Muscle layer of colon (tissue), 2 donors: ENCODE measurements around the gene TRH.

Source experiments
- H3K27ac ChIP-seq: one replicate; pipeline ENCODE4 v1.7.0; 2013; ENCODE audit warnings: low read depth, mild to moderate bottlenecking, low read length, moderate library complexity
- H3K27me3 ChIP-seq, 2 donors: one replicate each; pipeline ENCODE4 v1.7.0; 2013; ENCODE audit warnings: low read length in 2 of 2, mild to moderate bottlenecking in 2 of 2; ENCODE audit not compliant: insufficient read depth in 2 of 2, control insufficient read depth in 1 of 2
- H3K36me3 ChIP-seq: one replicate; pipeline ENCODE4 v1.7.0; 2013; ENCODE audit warnings: mild to moderate bottlenecking, low read length; ENCODE audit not compliant: insufficient read depth
- H3K4me1 ChIP-seq: one replicate; pipeline ENCODE4 v1.7.0; 2013; ENCODE audit warnings: mild to moderate bottlenecking, low read length; ENCODE audit not compliant: insufficient read depth
- H3K4me3 ChIP-seq, 2 donors: one replicate each; pipeline ENCODE4 v1.7.0; 2013; ENCODE audit warnings: low read length in 2 of 2, low read depth in 1 of 2, mild to moderate bottlenecking in 1 of 2, moderate library complexity in 1 of 2
- H3K9ac ChIP-seq: one replicate; pipeline ENCODE4 v1.7.0; 2013; ENCODE audit warnings: low read length
- H3K9me3 ChIP-seq: one replicate; pipeline ENCODE4 v1.7.0; 2013; ENCODE audit warnings: mild to moderate bottlenecking, low read length
- donor health status: abdominal sarcoma.
- donor health status: Adenocarcinoma of cecum.

TRH gene

DNA sequence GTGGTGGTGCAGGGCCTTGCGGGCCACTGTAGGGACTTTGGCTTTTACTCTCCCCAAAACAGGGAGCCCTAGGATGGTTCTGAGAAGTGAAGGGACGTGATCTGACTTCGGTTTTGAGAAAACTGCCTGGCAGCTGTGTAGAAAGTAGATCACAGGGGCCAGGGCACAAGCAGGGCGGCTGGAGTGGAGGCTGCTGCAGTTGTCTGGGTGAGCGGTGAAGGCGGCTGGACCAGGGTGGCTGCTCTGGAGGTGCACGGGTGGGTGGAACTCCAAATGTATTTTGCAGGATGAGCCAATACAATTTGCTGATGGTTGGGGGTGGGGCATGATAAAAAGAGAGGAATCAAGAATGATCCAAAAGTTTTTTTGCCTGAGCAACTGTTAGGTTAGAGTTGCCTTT is 29.8 kb upstream of the TRH start:
- Histone ChIP-seq H3K27ac (no peak overlapping the region), H3K27me3 (no peaks in the 10 kb centered on the region), H3K36me3 (no peaks in the 10 kb centered on the region), H3K4me1 (no peaks in the 10 kb centered on the region), H3K9me3 (no peaks in the 10 kb centered on the region), H3K9ac (no peak overlapping the region), H3K4me3 (no peak overlapping the region)

DNA sequence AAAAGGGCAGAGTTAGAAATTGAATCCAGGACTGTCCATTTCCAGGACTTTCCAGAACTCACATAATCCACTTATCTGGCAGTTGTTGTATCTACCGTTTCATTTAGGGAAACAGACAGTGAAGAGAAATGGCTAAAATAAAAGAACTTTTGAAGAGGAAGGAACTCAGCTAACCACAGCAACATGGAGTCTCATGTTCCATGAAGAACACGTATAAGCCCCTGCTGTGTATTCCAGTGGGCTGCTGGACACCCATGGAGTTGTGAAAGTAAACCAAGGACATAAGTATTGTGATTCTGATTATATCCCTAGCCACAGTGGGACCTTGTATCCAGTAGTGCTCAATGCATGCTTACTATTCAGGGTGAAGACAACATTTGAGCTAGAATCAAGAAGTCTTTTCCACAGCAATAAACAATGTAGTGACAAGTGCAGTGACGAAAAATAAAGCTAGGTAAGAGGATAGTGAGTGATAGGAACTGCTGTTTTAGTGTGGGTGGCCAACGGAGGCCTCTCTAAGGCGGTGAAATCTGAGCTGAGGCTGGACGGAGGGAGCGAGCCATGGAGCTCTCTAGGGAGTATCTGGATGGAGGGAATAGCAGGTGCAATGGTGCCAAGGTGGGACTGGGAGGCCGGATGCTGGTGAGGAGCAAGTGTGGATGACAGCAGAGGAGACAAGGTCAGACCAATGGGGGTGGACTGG is 26.8 kb upstream of the TRH start:
- no peaks in the 10 kb centered on the region for H3K9me3 ChIP-seq
- no peaks in the 10 kb centered on the region for H3K27me3 ChIP-seq
- H3K27ac ChIP-seq = no peak overlapping the region
- no peaks in the 10 kb centered on the region for H3K4me1 ChIP-seq
- H3K4me3 ChIP-seq = no peak overlapping the region
- no peak overlapping the region for H3K9ac ChIP-seq
- H3K36me3 ChIP-seq = no peaks in the 10 kb centered on the region

DNA sequence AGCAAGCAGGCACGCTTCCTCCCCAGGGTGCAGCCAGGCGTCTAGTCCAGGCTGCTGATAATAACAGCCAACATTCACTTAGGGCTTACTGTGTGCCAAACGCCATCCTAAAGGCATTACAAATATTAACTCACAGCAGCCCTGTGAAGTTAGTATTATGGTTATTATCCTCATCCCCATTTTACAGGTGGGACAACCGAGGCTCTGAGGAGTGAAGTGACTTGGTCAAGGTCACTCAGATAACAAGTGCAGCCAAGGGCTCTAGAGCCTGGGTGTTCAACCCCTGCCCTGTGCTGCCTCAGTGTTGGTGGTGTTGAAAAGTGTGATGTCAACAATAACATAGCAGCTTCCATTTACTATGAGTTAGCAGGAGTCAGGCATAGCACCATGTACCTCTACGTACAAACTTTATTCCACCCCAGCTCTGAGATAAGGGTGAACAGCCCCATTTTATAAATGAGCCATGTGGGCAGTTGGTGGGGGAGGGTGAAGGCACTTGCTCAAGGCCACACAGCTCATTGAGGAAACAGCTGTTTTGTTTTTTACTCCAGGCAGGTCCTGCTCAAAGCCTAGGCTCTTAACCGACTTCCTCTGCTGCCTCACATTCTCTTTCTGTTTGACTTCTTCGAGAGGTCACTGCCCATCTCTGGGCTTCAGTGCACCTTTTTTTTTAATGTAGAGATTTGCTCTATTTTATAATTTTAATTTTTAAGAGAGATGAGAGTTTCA is 24.0 kb upstream of the TRH start:
- H3K4me3 ChIP-seq = no peak overlapping the region
- H3K27me3 ChIP-seq = no peaks in the 10 kb centered on the region
- no peaks in the 10 kb centered on the region for H3K9me3 ChIP-seq
- no peaks in the 10 kb centered on the region for H3K4me1 ChIP-seq
- no peak overlapping the region for H3K9ac ChIP-seq
- H3K27ac ChIP-seq = no peak overlapping the region
- no peaks in the 10 kb centered on the region for H3K36me3 ChIP-seq

DNA sequence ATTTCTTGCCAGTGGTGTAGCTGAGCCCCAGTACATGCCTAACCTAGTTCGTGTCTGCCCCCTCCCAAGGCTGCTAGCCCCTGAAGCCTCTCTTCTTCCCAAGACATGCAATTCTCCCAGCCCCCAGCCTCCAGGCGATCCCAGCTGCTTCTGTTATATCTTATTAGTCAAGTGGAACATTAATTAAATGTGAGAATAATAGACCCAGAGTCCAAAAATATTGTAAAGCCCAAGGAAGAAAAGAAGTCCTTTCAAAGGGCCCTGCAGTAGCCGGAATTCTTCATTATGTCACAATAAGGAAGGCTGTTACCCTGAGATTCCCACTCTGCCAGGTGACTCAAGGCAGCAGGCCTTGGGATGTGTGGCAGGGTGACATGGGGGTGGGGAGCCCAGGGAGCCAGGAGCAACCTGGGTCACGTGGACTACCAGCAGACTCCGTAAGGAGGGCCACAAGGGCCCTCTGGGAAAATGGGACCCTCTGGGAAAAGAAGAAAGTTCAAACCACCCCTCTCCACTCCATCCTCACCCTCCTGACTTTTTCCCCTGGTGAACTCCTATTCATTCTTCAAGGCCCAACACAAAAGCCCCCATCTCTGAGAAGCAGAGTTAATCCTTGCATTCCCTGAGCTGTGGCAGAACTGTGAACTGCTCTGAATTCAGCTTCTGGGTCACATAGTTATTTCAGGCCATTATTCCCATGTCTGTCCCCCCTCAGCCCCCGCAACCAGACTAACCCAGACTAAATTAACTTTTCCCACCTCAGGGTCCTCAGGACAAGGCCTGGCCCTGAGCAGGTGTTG is 21.8 kb upstream of the TRH start:
- Histone ChIP-seq H3K4me3 (no peak overlapping the region), H3K9me3 (no peaks in the 10 kb centered on the region), H3K27ac (no peak overlapping the region)

DNA sequence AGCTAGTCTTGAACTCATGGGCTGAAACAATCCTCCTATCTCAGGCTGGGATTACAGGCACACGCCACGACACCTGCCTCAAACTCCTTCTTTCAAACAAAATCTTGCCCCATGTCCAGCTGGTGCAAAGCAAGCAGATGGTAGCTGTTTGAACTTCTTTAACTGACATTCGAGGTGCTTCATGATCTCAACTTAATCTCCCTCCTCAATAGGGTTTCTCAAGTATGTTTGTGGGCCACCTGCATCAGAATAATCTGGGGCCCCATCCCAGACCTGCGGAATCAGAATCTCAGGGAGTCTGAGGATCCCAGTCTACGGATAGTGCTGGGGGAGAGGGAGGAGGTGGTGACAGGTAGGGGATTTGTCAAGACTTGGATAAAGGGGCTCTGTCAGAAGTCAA is 20.9 kb upstream of the TRH start:
- Histone ChIP-seq H3K27ac (no peak overlapping the region), H3K36me3 (no peaks in the 10 kb centered on the region), H3K9ac (no peak overlapping the region), H3K9me3 (no peaks in the 10 kb centered on the region), H3K4me1 (no peaks in the 10 kb centered on the region), H3K27me3 (no peaks in the 10 kb centered on the region), H3K4me3 (no peak overlapping the region)

More for the DNA sequence above, 21.8 kb upstream of the TRH start:
- H3K9ac ChIP-seq = no peak overlapping the region
- no peaks in the 10 kb centered on the region for H3K36me3 ChIP-seq
- H3K27me3 ChIP-seq = no peaks in the 10 kb centered on the region
- H3K4me1 ChIP-seq = no peaks in the 10 kb centered on the region

DNA sequence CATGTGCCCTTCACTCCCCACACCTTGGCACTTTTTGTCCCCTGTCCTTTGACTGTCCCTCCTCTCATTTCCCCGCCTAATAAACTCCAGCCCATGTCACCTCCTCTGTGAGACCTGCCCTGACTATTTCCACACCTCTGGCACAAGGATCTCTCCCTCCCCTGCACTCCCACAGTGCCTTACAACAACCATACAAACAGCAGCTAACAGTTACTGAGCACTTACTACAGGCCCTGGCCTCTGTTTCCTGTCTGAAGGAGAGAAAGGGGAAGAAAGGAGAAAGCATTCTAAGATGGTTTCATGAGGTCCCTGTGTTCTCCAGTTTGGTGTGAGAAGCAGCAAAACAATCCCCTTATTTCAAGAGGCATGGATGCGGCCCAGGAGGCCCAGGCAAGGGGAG is 20.0 kb upstream of the TRH start:
- H3K27me3 ChIP-seq = no peaks in the 10 kb centered on the region
- H3K4me1 ChIP-seq = no peaks in the 10 kb centered on the region
- H3K36me3 ChIP-seq = no peaks in the 10 kb centered on the region
- no peak overlapping the region for H3K27ac ChIP-seq
- H3K9me3 ChIP-seq = no peaks in the 10 kb centered on the region
- no peak overlapping the region for H3K4me3 ChIP-seq
- H3K9ac ChIP-seq = no peak overlapping the region

DNA sequence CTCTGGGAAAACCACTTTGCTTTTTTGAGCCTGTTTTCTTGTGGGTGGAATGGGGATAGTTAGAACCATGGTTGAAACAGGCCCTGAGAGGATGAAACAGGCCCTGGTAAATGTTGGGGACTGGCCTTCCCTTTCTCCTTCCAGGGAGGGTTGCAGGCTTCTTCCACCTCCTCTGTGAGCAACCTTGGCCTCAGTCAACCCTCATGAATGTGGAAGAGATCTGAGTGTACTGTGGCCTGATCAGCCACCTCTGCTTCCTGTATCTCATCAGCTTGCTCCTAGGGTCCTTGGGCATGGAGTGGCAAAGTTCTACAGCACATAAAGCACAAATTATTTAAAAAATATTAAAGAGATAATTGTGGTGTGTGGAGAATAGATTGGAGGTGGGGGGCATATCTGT is 17.6 kb upstream of the TRH start:
- no peak overlapping the region for H3K9ac ChIP-seq
- no peaks in the 10 kb centered on the region for H3K9me3 ChIP-seq
- no peak overlapping the region for H3K4me3 ChIP-seq
- H3K4me1 ChIP-seq = no peaks in the 10 kb centered on the region
- H3K27me3 ChIP-seq = no peaks in the 10 kb centered on the region
- no peaks in the 10 kb centered on the region for H3K36me3 ChIP-seq
- no peak overlapping the region for H3K27ac ChIP-seq

DNA sequence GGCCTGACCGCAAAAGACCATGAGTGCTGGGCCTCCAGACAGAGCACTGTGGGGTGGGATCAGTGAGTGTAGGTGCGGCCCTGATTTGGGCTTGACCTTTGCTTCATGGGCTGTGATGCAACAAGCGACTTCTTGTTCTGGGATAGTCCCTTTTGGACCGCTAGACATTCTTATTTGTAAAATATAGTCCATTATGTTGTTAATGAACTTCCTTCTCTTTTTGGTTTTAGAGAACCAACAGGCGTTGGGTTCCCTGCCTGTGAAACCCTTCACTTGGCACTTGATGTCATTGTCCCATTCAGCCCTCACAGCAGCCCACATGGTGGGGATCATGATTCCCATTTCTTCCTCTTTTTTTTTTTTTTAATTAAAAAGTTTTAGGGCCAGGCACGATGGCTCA is 15.8 kb upstream of the TRH start:
- no peak overlapping the region for H3K9ac ChIP-seq
- H3K27me3 ChIP-seq = no peaks in the 10 kb centered on the region
- H3K9me3 ChIP-seq = no peaks in the 10 kb centered on the region
- no peaks in the 10 kb centered on the region for H3K36me3 ChIP-seq
- H3K27ac ChIP-seq = no peak overlapping the region
- no peak overlapping the region for H3K4me3 ChIP-seq
- H3K4me1 ChIP-seq = no peaks in the 10 kb centered on the region

DNA sequence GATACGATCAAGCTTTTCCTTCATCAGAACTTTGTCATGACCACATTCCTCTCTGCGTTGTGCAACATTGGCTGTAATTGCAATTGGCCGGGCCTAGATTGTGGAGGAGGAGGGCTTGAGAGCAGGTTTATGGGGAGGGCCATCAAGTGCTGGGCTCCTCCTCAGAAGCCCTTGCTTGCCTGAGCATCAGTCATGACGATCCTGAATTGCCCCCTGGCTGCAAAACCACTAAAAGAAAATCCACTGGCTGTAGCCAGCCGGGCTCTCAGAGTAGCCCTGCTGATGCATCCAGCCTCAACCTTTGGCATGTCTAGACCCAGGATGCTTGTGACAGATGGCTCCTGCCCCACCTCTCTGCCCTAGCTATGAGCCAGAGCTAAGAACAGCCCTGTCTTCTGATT is 13.4 kb upstream of the TRH start:
- H3K36me3 ChIP-seq = no peaks in the 10 kb centered on the region
- H3K9me3 ChIP-seq = no peaks in the 10 kb centered on the region
- H3K4me3 ChIP-seq = no peak overlapping the region
- no peaks in the 10 kb centered on the region for H3K27me3 ChIP-seq
- H3K9ac ChIP-seq = no peak overlapping the region
- no peaks in the 10 kb centered on the region for H3K4me1 ChIP-seq
- H3K27ac ChIP-seq = no peak overlapping the region

DNA sequence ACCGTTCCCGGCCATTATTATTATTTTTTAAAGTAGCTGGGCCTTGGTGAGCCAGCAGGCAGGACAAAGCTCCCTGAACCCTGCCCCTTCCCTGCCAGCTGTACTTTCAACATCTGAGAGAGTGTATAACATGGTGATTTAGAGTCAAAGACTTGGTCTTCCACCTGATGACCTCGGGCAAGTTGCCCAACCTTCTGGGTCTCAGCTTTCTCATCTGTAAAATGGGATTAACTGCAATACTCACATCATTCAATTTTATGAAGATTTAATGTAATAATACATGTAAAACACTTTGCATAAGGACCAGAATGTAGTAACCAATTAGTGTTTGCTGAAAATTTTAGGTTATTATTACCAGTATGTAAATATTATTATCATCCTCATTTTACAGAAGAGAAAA is 11.9 kb upstream of the TRH start:
- no peaks in the 10 kb centered on the region for H3K36me3 ChIP-seq
- no peak overlapping the region for H3K27ac ChIP-seq
- H3K9me3 ChIP-seq = no peaks in the 10 kb centered on the region
- no peak overlapping the region for H3K4me3 ChIP-seq
- no peak overlapping the region for H3K9ac ChIP-seq
- H3K27me3 ChIP-seq = no peaks in the 10 kb centered on the region
- no peaks in the 10 kb centered on the region for H3K4me1 ChIP-seq

DNA sequence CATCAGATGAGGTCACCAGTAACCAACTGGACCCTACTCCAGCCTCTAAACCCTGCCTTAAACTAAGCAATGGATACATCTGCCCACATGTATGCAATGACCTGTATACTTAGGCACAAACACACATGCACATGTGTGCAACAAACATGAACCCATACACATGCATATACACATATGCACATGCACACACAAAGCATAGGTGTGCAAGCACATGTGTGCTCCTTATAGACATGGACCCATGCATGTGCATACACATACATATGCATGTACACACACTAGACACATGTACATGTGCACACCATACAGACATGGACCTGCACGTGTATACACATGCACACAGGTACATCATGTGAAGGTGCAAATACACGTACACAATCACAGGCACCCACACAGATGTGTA is 8.6 kb upstream of the TRH start:
- no peaks in the 10 kb centered on the region for H3K4me1 ChIP-seq
- H3K27ac ChIP-seq = no peak overlapping the region
- H3K9me3 ChIP-seq = no peaks in the 10 kb centered on the region
- H3K9ac ChIP-seq = no peak overlapping the region
- no peaks in the 10 kb centered on the region for H3K27me3 ChIP-seq
- no peaks in the 10 kb centered on the region for H3K36me3 ChIP-seq
- H3K4me3 ChIP-seq = no peak overlapping the region
